GM18858 (cell line): ENCODE data around the gene TRAPPC1.
A peak's percentile ranks its signal among the peaks of the same experiment; 100 is the strongest.
"Not testable (repeated sequence)": the region's sequence is repeated elsewhere in the genome, so short reads cannot be mapped to it uniquely, and the experiment has no call there.

Experiments used
- ATAC-seq: cut with Tn5 transposase; IDR thresholded peaks from one replicate; pipeline ENCODE4 v1.9.1; 2021; ENCODE audit not compliant: unreplicated experiment

The TRAPPC1 gene, protein sequence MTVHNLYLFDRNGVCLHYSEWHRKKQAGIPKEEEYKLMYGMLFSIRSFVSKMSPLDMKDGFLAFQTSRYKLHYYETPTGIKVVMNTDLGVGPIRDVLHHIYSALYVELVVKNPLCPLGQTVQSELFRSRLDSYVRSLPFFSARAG

DNA sequence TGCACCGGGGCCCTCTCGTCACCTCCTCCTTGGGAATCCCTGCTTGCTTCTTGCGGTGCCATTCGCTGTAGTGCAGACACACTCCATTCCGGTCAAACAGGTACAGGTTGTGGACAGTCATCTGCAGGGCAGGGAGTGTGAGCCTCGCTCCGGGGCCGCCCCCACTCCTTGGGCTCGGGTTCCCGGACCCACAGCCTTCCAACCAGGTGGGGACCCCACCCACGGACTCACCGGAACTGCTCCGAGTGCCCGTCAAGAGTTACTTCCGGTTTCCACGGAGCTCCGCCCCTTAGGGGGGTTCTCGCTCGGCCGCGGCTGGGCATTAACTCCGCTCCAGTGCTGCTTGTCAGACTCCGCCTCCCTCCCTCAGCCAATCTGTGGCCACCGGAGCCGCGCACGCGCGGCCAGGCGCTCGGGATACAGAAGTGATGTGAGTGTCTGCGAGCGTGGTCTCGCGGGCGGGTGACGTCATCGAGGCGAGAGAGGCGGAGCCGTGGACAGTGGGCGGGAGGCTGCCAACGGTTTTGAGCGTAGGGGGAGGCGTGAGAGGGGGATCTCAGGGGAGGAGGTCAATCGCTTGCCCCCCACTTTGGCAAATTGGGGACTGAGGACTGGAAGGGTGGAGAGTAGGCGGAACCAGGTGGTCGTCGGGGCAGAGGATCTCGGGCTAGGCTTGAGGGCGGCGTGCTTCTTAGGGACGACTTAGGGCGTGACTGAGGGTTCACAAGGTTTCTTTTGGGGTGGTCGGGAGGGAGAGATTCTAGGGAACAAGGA lies at the start of gene TRAPPC1, which contains the start of gene CNTROB:
TSS of gene TRAPPC1 (minus strand) at position 238 of the 774 bp plus-strand sequence. CDS start at position 121, 117 bp downstream.
TSS of gene CNTROB (plus strand) at position 498 of the 774 bp plus-strand sequence. CDS start 874 bp downstream, outside the sequence.
- peak; percentile 92 for ATAC-seq

DNA sequence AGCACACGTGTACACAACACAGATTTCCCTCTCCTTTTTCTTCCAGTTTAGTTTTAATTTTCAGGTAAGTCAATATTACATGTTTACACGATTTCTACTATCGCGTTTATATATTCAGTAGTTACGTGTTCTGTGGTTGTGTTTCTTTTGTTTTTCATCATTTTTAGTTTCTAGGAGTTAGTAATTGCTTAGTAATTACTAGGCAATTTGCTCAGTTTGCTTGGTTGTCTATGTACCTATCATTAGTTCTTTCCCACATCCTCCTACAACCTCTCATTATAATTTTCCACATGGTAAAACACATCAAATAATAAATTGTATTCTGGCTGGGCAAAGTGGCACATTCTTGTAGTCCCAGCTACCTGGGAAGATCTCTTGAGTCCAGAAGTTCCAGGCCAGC lies 46.1 kb upstream of the TRAPPC1 start:
- no peak for ATAC-seq

DNA sequence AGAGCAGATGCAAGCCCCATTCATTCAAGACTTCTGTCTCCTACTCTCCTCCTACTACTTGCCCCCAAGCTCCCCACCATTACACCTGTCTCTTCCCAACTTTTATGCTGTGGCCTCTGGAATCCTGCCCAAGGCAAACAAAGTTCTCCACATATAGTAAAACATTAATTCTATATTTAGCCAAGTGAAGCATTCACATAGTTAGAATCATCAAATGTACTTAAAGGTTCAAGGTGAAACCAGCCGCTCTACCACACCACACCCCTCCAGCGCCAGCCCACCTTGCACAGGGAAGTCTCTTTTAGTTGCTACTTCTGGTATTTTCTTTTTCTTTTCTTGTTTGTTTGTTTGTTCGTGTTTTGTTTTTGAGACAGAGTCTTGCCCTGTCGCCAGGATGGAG lies 45.3 kb upstream of the TRAPPC1 start:
- ATAC-seq, result no peak

DNA sequence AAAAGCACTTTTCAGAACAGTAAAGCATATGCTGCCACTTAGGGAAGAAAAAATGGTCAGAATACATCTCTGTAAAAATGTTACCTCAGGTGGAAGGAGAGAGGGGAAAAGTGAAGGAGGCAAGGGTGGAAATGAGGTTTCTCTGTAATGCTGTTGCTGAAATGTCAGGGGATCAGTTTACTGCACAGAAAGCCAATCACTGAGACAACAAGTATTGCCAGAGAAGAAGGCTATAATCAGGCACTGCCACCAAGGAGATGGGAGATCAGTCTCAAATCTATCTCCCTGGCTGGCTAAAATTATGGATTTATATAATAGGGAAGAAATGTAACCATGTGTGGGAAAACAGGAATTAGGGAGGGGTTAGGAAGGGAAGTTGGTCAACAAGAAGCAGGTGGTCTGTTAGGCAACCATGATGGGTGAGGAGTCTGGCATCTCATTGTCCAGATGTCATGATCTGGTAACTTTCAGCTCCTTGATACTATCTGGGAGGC lies 42.9 kb upstream of the TRAPPC1 start:
- ATAC-seq, result no peak

DNA sequence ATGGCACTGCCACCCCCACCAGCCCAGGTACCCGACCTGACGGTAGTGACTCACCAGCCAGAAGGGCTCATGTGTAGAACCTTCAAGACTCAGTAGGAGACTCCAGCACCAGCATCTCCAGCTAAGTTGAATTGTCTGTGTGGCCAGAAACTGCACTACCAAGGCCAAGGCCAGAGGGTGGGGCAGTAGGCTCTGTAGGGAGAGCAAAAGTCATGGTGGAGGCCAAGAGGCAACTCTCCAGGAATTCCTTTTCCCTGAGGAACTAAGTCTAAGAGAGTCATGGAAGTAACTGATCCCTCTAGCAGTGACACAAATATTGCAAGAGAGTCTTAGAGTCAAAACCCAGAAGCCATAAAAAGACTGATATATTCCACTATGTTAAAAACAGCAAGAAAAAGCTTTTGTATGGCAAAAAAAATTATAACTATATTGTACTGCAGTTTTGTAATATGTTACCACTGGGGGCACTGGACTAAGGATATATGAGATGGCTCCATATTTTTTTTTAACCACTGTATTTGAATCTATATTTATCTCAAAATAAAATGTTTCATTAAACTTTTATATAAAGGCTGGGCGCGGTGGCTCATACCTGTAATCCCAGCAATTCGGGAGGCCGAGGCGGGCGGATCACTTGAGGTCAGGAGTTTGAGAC lies 40.5 kb upstream of the TRAPPC1 start:
- ATAC-seq, result no peak

DNA sequence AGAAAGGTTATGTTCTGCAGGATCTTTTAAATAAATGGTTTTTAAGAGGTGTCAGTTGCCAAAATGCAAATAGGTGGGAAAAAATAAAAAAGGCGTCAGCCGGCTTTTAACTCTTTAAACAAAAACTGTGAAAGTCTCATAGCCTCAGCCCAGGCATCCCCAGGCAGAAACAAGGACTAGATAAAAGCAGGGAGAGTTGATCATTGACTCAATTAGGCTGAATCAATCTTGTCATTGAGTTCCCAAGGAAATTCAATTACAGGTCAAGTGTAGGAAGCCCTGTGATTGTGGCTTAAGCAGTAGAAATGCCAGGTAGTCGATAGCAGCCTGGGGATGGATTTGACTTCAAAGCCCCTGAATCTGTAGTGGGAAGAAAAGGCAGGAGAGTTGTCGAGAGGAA lies 39.9 kb upstream of the TRAPPC1 start:
- no peak for ATAC-seq

DNA sequence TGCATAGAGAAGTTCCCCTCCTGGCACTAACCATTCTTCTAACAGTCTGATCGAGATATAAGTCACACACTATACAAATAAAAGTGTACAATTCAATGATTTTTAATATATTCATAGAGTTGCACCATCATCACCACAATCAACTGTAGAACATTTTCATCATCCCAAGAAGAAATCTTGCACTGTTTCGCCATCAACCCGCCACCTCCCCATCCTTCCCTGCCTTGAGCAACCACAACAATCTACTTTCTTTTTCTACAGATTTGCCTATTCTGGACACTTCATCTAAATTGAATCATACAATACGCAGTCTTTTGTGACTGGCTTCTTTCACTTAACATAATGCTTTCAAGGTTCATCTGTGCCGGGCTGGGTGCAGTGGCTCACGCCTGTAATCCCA lies 37.7 kb upstream of the TRAPPC1 start:
- no peak for ATAC-seq

DNA sequence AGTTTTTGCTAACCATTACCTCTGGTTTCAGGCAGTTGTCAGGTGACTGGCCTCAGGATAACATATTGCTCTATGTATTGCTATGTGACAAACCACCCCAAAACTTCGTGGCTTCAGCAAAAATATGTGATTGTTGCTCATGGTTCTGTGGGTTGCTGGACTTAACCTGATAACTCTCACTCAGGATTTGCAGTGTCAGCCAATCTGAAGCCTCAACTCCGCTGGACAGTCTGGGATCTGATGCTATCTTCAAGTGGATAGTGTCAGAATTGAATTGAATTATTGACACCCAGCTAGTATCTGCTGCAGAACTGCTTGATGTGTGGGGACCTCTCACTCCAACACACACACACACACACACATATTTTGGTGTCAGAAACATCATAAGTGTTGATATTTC lies 36.0 kb upstream of the TRAPPC1 start:
- ATAC-seq, result no peak

DNA sequence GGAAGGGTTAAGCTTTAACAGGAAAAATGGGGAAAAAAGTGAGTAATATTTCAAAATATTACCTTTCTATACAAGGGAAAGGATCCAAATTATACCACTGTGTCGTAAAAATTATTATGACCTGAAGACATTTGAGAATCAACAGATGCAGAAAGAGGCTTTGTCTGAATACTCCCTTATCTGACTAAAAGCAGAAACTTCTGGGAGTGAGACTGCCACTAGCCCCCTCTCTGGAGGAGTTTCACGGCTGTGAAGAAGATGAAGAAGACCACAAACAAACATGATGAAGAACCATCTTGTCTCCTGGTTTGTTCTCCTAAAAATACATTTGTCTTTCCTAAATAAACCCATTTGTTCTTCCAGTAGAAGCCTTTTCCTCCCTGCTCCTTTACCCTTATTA lies 29.7 kb upstream of the TRAPPC1 start:
- no peak for ATAC-seq

DNA sequence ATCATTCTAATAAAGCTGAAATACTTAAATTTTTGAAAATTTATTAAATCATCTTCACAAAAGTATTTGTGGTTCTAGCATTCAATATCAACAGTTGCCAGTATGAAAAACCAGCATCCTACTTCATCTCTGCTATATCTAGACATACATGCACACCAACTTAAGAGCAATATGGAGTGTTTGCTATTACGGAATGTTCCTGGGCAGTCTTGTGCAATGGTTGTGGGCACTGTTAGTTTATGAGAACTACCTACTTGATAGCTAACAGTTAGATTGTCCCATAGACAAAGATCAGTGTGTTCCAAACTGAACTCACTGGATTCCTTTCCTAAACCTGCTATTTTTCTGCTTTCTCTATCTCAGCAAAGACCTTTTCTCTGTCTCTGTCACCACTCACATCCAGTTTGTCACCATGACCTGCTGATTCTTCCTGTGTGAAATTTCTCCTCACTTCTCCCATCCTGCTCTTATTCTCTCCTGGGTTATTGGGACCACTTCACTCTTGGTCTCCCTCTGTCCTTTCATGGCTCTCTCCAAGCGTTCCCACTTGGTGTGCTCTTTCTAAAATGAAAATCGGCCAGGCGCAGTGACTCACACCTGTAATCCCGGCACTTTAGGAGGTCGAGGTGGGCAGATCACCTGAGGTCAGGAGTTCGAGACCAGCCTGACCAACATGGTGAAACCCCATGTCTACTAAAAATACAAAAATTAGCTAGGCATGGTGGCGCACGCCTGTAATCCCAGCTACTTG lies 27.9 kb upstream of the TRAPPC1 start:
- ATAC-seq, result no peak

DNA sequence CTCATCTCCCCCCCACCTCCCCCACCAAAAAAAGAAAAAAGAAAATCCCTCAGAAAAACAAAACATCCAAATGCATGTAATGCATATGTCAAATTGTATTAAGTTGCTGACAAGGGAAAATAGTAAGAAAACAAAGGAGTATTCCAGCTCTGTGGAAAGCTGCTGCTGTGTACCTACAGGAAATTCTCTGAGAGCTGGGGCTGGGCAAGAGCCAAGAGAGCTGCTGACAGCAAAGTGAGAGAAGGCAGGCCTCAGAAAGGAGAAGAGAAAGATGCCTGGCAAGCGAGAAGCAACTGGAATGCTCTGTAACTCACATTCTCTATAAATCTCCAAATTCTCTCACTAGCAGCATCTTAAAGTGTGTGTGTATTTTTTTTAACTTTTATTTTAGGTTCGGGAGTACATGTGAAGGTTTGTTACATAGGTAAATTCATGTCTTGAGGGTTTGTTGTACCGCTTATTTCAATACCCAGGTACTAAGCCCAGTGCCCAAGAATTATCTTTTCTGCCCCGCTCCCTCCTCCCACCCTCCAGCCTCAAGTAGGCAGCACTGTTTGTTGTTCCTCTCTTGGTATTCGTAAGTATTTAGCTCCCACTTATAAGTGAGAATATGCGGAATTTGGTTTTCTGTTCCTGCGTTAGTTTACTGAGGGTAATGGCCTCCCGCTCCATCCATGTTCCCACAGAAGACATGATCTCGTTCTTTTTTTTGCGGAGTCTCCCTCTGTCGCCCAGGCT lies 24.7 kb upstream of the TRAPPC1 start:
- ATAC-seq, result no peak

DNA sequence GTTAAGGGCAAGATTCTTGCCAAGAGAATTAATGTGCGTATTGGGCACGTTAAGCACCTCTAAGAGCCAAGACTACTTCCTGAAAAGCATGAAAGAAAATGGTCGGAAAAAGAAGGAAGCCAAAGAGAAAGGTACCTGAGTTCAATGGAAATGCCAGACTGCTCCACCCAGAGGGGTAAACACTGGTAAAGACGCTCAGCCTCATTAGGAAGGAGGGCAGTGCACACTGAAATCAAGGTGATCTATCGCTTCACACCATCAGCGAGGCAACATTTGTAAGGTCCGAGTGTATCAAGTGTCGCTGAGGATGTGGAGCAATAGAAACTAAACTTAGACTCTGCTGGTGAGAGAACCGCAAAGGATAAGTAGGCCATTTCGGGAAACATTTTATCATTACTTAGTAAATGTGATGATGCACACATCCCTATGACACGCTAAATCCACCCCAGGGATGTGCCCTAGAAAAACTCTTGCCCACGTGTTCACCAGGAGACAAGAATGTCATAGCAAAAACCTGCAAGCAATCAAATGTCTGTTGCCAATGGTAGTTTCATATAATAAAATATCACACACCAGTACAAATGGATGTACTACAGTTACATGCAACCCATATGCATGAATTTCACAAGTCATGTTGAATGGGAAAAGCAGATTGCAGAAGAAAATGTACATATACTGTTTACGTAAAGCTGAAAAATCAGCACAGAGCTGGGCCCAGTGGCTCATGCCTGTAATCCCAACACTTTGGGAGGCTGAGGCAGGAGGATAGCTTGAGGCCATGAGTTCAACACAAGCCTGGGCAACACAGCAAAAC lies 23.9 kb upstream of the TRAPPC1 start:
- no peak for ATAC-seq

DNA sequence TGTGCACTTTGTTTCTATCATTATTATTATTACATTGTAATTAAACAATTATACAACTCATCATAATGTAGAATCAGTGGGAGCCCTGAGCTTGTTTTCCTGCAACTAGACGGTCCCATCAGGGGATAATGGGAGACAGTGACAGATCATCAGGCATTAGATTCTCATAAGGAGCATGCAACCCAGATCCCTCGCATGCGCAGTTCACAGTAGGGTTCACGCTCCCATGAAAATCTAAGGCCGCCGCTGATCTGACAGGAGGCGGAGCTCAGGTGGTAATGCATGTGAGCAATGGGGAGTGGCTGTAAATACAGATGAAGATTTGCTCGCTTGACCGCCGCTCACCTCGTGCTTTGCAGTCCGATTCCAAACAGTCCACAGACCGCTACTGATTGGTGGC lies 21.5 kb upstream of the TRAPPC1 start:
- not testable (repeated sequence) for ATAC-seq

DNA sequence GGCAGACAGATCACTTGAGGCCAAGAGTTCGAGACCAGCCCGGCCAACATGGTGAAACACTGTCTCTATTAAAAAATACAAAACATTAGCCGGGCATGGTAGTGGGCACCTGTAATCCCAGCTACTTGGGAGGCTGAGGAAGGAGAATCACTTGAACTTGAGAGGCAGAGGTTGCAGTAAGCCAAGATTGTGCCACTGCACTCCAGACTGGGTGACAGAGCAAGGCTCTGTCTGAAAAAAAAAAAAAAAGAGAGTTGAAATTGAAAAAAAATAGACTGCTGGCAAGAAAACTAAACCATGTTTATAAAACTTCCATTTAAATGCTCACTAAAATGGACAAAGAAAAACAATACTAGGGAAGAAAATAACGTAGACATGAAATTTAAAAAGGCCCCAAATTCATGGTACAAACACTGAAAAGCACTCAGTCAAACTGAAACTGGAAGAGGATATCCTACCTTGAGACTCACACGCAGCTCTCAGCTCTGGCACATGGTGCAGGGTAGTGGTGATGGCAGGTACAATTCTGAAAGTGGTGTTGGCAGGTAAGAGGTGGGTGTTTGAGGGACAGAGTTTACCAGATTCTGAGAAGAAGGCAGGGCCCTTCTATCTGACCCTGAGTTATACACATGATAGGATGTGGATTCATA lies 19.5 kb upstream of the TRAPPC1 start:
- ATAC-seq, result peak; percentile 58

DNA sequence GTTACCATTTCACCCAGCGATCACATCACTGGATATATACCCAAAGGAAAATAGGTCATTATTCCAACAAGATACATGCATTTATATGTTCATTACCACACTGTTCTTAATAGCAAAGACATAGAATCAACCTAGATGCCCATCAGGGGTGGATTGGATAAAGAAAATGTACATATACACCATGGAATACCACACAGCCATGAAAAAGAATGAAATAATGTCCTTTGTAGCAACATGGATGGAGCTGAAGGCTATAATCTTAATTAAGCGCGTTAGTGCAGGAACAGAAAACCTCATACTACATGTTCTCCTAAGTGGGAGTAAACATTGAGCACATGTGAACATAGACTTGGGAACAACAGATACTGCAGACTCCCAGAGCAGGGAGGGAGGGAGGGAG lies 18.8 kb upstream of the TRAPPC1 start:
- no peak for ATAC-seq

DNA sequence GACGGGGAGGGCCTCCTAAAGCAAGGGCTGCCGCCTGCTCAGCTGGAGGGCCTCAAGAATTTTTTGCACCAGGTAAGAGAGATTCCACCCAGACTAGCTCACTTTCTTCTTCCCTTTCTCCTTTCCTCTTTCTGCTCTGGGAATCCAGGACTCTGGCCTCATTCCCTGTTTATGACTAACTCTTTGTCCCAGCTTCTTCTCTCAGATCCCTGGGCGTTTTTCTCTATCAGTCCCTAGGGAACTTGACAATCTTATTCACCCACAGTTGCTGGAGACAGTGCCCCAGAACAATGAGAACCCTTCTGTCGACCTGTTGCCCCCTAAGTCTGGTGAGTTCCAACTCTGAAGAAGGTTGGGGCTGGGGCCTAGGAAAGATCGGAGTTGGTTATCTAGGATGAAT lies 15.9 kb upstream of the TRAPPC1 start:
- ATAC-seq, result no peak

DNA sequence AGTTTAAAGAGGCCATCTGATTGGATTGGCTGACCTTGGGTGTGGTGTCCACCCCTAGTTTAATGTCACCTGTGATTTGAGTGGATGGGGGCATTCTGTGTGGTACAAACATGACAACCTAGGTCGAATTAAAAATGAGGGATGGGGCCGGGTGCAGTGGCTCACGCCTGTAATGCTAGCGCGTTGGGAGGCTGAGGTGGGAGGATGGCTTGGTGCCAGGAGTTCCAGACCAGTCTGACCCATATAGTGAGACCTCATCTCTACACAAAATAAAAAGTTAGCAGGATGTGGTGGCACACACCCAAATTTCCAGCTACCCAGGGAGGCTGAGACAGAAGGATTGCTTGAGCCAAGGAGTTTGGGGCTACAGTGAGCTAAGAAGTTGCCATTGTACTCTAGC lies 14.7 kb upstream of the TRAPPC1 start:
- no peak for ATAC-seq

DNA sequence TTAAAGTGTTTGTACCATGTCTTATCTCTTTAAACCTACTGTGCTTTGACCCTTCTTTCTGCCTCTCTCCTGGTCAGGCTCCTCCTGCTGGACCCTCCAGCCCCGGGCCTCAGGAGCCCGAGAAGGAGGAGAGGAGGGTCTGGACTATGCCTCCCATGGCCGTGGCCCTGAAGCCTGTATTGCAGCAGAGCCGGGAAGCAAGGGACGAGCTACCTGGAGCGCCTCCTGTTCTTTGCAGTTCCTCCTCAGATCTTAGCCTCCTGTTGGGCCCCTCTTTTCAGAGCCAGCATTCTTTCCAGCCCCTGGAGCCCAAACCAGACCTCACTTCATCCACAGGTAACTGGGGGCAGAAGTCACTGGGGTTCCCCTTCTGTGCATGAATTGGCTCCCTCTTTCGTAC lies 13.9 kb upstream of the TRAPPC1 start:
- ATAC-seq, result no peak

DNA sequence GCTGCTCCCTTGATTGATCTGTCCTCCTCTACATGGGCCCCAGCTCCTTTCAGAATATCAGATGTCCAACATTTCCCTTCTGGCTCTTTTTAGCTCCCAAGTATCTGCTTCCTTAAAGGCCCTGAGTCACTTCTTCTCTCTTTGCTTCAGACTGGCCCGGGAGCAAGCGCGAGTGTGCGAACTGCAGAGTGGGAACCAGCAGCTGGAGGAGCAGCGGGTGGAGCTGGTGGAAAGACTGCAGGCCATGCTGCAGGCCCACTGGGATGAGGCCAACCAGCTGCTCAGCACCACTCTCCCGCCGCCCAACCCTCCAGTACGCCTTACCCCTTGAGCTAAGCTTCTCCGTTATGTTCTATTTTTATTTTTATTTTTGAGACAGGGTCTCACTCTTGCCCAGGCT lies 12.6 kb upstream of the TRAPPC1 start:
- ATAC-seq, result no peak
